SKM-1 (cell line): ENCODE results near the gene CCDC177.
"Not testable (repeated sequence)": the region's sequence is repeated elsewhere in the genome, so short reads cannot be mapped to it uniquely, and the experiment has no call there.

Experiments used
- DNase-seq: peaks from one replicate; lab custom pipeline; 2025; ENCODE audit not compliant: unreplicated experiment; lab: John Stamatoyannopoulos, UW

CCDC177 gene

GRCh38 chr14:69600304-69600891 lies 25.7 kb upstream of the CCDC177 start:
- no peak for DNase-seq

GRCh38 chr14:69599431-69599830 lies 24.8 kb upstream of the CCDC177 start:
- not testable (repeated sequence) for DNase-seq

- DNase-seq = no peak
Observed at GRCh38 chr14:69595336-69595735, 20.7 kb upstream of the CCDC177 start.

- no peak for DNase-seq
Observed at GRCh38 chr14:69594846-69595245, 20.2 kb upstream of the CCDC177 start.

GRCh38 chr14:69593018-69593677 lies 18.5 kb upstream of the CCDC177 start:
- DNase-seq = no peak

- DNase-seq = no peak
Observed at GRCh38 chr14:69591317-69591716, 16.6 kb upstream of the CCDC177 start.

GRCh38 chr14:69587389-69587788 lies 12.7 kb upstream of the CCDC177 start:
- no peak for DNase-seq

GRCh38 chr14:69586404-69586803 lies 11.7 kb upstream of the CCDC177 start:
- no peak for DNase-seq

GRCh38 chr14:69584389-69584788 lies 9.7 kb upstream of the CCDC177 start:
- DNase-seq = no peak

GRCh38 chr14:69582829-69583228 lies 8.2 kb upstream of the CCDC177 start:
- no peak for DNase-seq

- DNase-seq = no peak
Observed at GRCh38 chr14:69582212-69582611, 7.5 kb upstream of the CCDC177 start.

GRCh38 chr14:69581316-69581935 lies 6.8 kb upstream of the CCDC177 start:
- no peak for DNase-seq

GRCh38 chr14:69580009-69580577 lies 5.4 kb upstream of the CCDC177 start:
- no peak for DNase-seq

- DNase-seq = no peak
Observed at GRCh38 chr14:69579476-69579875, 4.8 kb upstream of the CCDC177 start.

GRCh38 chr14:69574954-69575295 lies 254 bp upstream of the CCDC177 start:
- no peak for DNase-seq

GRCh38 chr14:69573831-69574262 lies 824 bp downstream of the CCDC177 start:
- no peak for DNase-seq

GRCh38 chr14:69573205-69573830 lies 1.4 kb downstream of the CCDC177 start:
- DNase-seq = no peak

- DNase-seq = no peak
Observed at GRCh38 chr14:69572841-69573135, 1.9 kb downstream of the CCDC177 start.

GRCh38 chr14:69572030-69572840 lies 2.4 kb downstream of the CCDC177 start:
- DNase-seq = no peak

GRCh38 chr14:69571449-69572029 lies 3.1 kb downstream of the CCDC177 start:
- DNase-seq = no peak

- no peak for DNase-seq
Observed at GRCh38 chr14:69570836-69571330, 3.8 kb downstream of the CCDC177 start.
